Inflammatory macrophage (primary cell): ENCODE measurements around the gene FAM236D.
"Not testable (repeated sequence)": the region's sequence is repeated elsewhere in the genome, so short reads cannot be mapped to it uniquely, and the experiment has no call there.

ENCODE experiments used
- DNase-seq, 2 donors: peaks; one replicate each; pipeline ENCODE4 v3.0.0-alpha.2; 2020 to 2022
- total RNA-seq, 18 experiments: gene quantifications; one replicate each; lab custom pipeline; 2026; ENCODE audit warnings: mixed read lengths in 6 of 18, inconsistent platforms in 2 of 18; lab: John Stamatoyannopoulos, UW

FAM236D gene
- 0 reads per million in 18 experiments for total RNA-seq

DNA sequence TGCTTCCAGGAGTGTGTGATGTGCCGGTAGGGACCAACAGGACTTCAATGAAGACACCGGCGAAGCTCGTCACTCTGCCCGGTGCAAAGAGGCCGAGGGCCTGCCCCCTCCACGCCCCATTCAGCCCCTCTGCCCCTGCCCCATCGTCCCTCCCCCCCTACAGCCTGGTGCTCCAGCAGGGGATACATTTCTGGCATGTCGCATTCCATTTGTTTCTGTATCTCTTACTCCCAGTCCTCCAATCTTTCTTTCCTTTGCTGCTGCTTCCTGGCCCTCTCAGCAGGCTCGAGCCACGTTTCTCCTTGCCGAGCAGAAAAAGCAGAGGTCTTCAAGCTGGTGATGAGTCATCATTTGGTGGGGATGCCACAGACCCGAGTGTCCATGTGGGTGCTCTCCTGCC is at the start of gene FAM236D:
TSS of gene FAM236D (minus strand) at position 101 of the 400 bp plus-strand sequence. CDS start at position 1, 100 bp downstream.
- DNase-seq: not testable (repeated sequence)

DNA sequence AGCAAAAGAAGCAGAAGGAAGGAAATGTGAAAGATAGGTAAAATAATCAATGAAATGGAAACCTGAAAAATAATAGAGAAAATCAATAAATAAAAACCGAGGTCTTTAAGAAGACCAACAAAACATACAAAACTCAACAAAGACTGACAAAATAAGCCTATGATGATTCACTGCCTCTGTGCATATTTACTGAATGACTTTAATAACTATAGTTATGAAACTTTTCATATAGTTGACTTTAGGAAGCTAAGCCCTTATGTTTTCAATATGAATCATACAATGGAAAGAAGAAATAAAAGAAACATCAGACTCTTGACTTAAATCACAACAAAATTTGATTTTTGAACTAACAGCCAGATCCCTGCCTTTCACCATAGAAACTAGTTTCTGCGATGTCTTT is 29.5 kb upstream of the FAM236D start:
- not testable (repeated sequence) for DNase-seq

DNA sequence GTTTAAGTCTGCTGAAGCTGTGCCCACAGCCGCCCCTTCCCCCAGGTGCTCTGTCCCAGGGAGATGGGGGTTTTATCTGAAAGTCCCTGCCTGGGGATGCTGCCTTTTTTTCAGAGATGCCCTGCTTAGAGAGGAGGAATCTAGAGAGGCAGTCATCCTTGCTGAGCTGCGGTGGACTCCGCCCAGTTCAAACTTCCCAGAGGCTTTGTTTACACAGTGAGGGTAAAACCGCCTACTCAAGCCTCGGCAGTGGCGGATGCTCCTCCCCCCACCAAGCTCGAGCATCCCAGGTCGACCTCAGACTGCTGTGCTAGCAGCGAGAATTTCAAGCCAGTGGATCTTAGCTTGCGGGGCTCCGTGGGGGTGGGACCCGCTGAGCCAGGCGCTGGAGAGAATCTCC is 22.7 kb upstream of the FAM236D start:
- not testable (repeated sequence) for DNase-seq

DNA sequence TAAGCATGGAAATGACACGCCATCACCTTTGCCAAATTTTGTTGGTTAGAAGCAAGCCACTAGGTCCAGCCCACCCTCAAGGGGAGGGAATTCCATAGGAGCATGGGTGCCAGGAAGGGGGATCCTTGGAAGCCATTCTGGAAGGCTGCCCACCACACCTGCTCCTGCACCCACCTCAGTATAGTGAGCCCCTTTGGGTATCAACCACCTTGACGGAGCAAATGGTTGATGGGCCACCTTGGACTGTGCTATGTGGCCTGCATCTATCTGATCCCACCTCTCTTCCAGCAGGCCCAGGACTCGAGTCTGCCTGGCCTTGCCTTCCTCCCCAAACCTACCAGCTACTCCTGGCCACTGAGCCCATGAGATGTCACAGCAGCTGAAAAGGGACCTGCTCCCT is 17.6 kb downstream of the FAM236D start:
- DNase-seq: not testable (repeated sequence)

DNA sequence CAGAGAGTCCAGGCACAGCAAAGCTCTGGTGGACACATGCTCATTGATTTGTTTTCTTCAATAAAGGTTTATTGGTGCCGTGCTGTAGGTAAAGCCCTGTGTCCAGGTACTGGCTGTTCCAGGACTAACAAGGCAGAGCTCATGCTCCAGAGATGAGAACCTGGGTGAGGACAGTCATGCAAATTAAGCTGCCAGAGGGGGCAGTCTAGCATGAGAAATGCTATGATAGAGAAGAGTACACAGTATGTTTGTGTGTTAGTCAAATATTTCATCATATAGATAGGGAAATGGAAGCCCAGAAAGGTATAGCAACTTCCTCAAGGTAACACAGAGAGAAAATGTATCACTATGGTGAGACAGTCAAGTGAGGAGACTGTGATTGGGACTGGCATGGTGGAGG is 19.9 kb downstream of the FAM236D start:
- not testable (repeated sequence) for DNase-seq

DNA sequence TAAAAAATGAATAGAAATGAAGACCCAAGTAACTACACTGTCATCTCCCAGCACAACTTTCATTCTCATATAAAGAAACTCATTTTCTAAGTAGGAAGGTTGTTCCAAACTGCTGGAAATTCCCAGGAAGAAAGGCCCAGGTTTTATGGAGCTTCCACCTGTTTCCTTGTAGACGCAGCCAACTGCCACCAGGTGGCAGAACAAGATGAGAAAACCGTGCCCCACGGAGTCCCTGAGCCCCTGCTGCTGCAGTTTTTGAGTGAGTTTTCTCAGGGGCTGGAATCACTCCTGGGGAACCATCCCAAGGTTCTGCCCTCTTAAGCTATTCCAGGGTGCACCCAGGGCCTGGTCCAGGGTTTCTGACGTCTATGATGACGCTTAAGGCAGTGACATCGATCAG is 24.0 kb downstream of the FAM236D start:
- DNase-seq: not testable (repeated sequence)

DNA sequence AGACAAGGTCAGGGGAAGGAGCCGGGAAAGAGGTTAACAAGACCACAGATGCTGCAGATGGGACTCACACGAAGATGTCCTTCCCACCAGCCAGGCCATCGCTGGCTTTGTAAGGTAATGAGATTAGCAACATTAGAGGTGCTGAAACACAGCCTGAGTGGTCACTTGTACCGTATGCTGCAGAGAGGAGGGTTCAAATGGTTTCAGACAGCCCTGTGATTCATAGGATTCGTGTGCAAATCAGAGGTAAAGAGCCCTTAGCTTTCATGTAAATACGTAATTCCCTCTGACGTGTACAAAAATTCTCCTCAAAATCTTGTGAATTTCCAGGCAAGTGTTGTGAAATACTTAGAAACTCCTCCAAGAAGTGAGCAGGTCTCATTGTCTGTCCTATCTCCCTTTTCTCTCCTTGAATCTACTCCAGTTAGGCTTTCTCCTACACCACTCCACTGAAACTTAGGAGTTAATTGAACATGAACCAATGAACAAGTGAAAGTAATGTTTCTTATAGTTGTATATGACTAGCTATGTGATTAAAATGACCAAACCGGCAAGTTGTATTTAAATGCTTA is 24.6 kb downstream of the FAM236D start:
- not testable (repeated sequence) for DNase-seq

DNA sequence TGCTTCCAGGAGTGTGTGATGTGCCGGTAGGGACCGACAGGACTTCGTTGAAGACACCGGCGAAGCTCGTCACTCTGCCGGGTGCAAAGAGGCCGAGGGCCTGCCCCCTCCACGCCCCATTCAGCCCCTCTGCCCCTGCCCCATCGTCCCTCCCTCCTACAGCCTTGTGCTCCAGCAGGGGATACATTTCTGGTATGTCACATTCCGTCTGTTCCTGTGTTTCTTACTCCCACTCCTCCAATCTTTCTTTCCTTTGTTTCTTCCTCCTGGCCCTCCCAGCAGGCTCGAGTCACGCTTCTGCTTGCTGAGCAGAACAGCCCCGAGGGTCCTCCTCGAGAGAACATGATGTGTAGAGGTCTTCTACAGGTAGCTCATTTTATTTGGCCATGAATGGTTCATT is 25.4 kb downstream of the FAM236D start, which contains the start of gene FAM236B:
TSS of gene FAM236B (minus strand) at position 101 of the 400 bp plus-strand sequence. CDS start at position 1, 100 bp downstream.
- not testable (repeated sequence) for DNase-seq

DNA sequence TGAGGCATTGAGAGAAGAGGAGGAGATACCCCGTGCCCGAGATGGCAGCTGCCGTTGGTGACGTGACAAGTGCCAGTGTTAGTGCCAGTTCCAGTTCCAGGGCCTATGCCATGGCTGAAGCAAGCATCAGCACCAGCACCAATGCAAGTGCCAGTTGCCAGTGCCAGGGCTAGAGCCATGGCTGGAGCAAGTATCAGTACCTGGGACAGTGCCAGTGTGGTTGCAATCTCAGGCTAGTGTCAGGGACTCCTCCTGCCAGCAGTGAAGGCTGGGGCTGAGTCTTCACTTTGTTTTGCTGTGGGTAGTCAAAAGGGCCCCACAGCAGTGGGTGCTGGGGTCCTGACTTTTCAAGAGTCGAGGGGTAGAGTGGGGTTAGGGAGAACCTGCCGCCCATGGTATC is 29.9 kb downstream of the FAM236D start:
- DNase-seq: not testable (repeated sequence)

DNA sequence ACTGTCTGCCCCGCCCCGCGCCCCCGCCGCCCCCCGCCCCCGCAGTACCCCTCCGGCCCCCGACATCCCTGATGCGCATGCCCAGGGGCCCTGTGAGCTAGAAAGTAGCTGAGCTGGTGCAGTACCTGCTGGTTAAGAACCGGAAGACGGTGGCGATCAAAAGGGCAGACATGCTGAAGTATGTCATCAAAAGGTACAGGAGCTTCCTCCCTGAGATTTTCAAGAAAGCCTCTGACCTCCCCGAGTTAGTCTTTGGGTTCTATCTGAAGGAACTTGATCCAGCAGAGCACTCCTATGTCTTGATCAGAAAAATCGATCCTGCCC is 30.6 kb downstream of the FAM236D start:
- not testable (repeated sequence) for DNase-seq

DNA sequence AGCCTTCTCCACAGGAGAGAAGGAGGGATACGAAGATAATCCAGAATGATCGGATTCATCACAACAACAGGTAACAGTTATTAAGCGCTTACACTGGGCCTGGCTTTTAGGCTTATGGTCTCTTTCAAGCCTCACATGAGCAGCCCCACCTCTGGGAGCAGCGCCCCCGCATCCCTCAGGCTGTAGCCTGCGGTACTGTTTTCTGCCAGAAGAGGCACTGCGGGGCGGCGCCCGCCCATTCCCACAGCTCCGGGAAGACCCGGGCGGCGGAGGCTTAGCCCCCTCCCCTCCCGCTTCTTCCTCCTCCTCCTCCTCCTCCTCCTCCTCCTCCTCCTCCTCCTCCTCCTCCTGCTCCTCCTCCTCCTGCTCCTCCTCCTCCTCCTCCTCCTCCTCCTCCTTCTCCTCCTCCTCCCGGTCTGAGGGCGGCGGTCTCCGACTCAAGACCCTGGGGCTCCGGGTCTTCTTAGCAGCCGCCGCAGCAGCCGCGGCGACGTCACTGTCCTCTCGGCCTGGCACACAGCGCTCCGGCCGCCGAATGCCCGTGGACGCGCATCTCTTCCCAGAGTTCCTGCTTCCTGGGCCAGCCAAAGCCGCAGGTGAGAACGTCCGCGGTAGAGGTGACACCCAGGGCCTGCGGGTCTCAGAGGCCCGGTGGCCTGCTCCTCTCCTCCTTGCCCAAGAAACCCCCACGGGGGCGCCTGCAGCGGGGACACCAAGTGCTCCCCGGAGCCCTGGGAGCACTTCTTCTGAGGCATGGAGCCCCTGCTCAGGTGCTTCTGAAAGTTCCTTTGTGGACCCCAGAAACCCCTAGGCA is 31.1 kb downstream of the FAM236D start, which contains the start of gene DMRTC1B:
TSS of gene DMRTC1B (plus strand) at position 238 of the 814 bp plus-strand sequence. CDS start 68,246 bp downstream, outside the sequence.
- not testable (repeated sequence) for DNase-seq

DNA sequence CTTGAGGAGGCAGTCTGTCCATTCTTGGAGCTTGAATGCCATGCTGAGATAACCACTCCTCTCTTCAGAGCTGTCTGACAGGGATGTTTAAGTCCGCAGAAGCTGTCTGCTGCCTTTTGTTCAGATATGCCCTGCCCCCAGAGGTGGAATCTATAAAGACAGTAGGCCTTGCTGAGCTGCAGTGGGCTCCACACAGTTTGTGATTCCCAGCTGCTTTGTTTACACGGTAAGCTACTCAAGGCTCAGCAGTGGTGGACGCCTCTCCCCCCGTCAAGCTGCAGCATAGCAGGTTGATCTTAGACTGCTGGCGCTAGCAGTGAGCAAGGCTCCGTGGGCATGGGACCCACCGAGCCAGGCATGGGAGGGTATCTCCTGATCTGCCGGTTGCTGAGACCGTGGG is 47.6 kb downstream of the FAM236D start:
- DNase-seq: not testable (repeated sequence)
